Measurements from ENCODE around the gene ERGIC3.

ERGIC3 gene

DNA sequence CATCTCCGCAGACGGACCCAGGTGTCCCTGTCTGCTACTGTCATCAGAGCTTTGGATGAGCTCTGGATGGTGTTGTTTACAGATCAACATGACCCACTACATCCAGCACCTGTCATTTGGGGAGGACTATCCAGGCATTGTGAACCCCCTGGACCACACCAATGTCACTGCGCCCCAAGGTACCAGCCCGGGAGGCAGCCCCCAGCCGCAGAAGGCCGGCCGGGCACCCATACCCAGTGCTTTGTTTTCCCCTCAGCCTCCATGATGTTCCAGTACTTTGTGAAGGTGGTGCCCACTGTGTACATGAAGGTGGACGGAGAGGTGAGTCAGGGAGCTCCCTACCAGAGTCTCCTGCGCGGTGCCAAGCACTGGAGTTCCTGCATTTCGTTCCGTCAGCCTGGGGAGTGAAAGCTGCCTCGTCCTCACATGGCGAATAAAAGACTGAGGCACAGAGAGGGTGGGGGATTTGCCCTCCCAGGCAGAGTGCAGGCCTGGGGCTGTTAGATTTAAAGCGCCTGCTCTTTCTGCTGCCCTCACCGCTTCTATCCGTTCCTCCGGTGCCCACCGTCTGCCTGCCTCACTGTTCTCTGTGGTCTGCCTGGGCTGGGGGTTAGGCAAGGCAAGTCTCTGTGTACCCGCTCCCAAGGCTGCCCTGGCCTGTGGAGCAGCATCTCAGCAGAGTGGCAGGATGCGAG is 14.2 kb downstream of the ERGIC3 start (continued):
- TF ChIP-seq, protein P1, sequence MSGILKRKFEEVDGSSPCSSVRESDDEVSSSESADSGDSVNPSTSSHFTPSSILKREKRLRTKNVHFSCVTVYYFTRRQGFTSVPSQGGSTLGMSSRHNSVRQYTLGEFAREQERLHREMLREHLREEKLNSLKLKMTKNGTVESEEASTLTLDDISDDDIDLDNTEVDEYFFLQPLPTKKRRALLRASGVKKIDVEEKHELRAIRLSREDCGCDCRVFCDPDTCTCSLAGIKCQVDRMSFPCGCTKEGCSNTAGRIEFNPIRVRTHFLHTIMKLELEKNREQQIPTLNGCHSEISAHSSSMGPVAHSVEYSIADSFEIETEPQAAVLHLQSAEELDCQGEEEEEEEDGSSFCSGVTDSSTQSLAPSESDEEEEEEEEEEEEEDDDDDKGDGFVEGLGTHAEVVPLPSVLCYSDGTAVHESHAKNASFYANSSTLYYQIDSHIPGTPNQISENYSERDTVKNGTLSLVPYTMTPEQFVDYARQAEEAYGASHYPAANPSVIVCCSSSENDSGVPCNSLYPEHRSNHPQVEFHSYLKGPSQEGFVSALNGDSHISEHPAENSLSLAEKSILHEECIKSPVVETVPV (CRISPR knock-in tag; IDR thresholded peaks at IDR 0.05), result no peak
- TF ChIP-seq GLIS3 (CRISPR knock-in tag; IDR thresholded peaks at IDR 0.05), result no peak
- TF ChIP-seq ZFP30 (CRISPR knock-in tag; IDR thresholded peaks at IDR 0.05), result no peak
- TF ChIP-seq CSDC2 (CRISPR knock-in tag; IDR thresholded peaks at IDR 0.05), result no peak
- TF ChIP-seq, protein P2, sequence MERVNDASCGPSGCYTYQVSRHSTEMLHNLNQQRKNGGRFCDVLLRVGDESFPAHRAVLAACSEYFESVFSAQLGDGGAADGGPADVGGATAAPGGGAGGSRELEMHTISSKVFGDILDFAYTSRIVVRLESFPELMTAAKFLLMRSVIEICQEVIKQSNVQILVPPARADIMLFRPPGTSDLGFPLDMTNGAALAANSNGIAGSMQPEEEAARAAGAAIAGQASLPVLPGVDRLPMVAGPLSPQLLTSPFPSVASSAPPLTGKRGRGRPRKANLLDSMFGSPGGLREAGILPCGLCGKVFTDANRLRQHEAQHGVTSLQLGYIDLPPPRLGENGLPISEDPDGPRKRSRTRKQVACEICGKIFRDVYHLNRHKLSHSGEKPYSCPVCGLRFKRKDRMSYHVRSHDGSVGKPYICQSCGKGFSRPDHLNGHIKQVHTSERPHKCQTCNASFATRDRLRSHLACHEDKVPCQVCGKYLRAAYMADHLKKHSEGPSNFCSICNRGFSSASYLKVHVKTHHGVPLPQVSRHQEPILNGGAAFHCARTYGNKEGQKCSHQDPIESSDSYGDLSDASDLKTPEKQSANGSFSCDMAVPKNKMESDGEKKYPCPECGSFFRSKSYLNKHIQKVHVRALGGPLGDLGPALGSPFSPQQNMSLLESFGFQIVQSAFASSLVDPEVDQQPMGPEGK (CRISPR knock-in tag; IDR thresholded peaks at IDR 0.05; ENCODE audit: borderline replicate concordance), result no peak

DNA sequence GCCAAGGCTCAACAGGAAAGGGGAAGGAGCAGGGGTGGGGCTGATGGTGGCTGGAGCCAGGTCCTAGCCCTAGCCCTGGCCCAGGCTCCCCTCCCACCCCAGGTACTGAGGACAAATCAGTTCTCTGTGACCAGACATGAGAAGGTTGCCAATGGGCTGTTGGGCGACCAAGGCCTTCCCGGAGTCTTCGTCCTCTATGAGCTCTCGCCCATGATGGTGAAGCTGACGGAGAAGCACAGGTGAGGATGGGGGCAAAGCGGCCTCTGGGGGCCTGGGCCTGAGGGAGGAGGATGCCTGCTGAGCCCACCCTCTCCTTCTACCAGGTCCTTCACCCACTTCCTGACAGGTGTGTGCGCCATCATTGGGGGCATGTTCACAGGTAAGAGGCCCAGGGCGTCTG is 15.0 kb downstream of the ERGIC3 start:
- no peak for ATAC-seq
- TF ChIP-seq, protein P2 (CRISPR knock-in tag; IDR thresholded peaks at IDR 0.05; ENCODE audit: borderline replicate concordance), result no peak
- TF ChIP-seq TCF4 (CRISPR knock-in tag; IDR thresholded peaks at IDR 0.05; ENCODE audit: borderline replicate concordance), result no peak
- TF ChIP-seq ISL1 (CRISPR knock-in tag; IDR thresholded peaks at IDR 0.05), result no peak
- TF ChIP-seq, protein P3, sequence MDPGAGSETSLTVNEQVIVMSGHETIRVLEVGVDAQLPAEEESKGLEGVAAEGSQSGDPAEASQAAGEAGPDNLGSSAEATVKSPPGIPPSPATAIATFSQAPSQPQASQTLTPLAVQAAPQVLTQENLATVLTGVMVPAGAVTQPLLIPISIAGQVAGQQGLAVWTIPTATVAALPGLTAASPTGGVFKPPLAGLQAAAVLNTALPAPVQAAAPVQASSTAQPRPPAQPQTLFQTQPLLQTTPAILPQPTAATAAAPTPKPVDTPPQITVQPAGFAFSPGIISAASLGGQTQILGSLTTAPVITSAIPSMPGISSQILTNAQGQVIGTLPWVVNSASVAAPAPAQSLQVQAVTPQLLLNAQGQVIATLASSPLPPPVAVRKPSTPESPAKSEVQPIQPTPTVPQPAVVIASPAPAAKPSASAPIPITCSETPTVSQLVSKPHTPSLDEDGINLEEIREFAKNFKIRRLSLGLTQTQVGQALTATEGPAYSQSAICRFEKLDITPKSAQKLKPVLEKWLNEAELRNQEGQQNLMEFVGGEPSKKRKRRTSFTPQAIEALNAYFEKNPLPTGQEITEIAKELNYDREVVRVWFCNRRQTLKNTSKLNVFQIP (CRISPR knock-in tag; IDR thresholded peaks at IDR 0.05; ENCODE audit: borderline replicate concordance, low read depth), result no peak
- TF ChIP-seq CSDC2 (CRISPR knock-in tag; IDR thresholded peaks at IDR 0.05), result no peak
- TF ChIP-seq, protein P4, sequence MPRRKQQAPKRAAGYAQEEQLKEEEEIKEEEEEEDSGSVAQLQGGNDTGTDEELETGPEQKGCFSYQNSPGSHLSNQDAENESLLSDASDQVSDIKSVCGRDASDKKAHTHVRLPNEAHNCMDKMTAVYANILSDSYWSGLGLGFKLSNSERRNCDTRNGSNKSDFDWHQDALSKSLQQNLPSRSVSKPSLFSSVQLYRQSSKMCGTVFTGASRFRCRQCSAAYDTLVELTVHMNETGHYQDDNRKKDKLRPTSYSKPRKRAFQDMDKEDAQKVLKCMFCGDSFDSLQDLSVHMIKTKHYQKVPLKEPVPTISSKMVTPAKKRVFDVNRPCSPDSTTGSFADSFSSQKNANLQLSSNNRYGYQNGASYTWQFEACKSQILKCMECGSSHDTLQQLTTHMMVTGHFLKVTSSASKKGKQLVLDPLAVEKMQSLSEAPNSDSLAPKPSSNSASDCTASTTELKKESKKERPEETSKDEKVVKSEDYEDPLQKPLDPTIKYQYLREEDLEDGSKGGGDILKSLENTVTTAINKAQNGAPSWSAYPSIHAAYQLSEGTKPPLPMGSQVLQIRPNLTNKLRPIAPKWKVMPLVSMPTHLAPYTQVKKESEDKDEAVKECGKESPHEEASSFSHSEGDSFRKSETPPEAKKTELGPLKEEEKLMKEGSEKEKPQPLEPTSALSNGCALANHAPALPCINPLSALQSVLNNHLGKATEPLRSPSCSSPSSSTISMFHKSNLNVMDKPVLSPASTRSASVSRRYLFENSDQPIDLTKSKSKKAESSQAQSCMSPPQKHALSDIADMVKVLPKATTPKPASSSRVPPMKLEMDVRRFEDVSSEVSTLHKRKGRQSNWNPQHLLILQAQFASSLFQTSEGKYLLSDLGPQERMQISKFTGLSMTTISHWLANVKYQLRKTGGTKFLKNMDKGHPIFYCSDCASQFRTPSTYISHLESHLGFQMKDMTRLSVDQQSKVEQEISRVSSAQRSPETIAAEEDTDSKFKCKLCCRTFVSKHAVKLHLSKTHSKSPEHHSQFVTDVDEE (CRISPR knock-in tag; IDR thresholded peaks at IDR 0.05), result no peak
- TF ChIP-seq, protein P5, sequence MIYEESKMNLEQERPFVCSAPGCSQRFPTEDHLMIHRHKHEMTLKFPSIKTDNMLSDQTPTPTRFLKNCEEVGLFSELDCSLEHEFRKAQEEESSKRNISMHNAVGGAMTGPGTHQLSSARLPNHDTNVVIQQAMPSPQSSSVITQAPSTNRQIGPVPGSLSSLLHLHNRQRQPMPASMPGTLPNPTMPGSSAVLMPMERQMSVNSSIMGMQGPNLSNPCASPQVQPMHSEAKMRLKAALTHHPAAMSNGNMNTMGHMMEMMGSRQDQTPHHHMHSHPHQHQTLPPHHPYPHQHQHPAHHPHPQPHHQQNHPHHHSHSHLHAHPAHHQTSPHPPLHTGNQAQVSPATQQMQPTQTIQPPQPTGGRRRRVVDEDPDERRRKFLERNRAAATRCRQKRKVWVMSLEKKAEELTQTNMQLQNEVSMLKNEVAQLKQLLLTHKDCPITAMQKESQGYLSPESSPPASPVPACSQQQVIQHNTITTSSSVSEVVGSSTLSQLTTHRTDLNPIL (CRISPR knock-in tag; IDR thresholded peaks at IDR 0.05; ENCODE audit: low read depth), result no peak

DNA sequence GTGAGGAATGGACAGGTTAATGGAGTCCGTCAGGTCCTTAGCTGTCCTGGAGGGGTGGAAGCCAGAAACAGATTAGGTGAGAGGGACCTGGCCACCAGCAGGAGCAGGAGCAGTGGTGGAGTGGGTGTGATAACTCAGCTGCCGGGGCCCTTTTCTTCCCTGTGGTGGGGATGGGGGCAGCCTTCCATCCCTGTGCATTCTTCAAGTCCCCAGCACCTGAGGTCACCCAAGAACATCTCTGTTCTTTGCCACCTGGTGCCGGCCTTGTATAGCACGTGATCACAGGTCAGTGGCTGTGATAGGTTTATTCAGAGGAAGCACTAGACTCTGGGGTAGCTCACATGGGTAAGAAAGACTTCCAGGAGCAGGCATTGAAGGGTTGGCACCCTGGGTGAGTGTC is 16.6 kb downstream of the ERGIC3 start:
- ATAC-seq, result no peak
- TF ChIP-seq, protein P3 (CRISPR knock-in tag; IDR thresholded peaks at IDR 0.05; ENCODE audit: borderline replicate concordance, low read depth), result no peak
- TF ChIP-seq PPARA (CRISPR knock-in tag; IDR thresholded peaks at IDR 0.05; ENCODE audit: borderline replicate concordance), result no peak
- TF ChIP-seq ESRRG (CRISPR knock-in tag; IDR thresholded peaks at IDR 0.05), result no peak
- TF ChIP-seq, protein P2 (CRISPR knock-in tag; IDR thresholded peaks at IDR 0.05; ENCODE audit: borderline replicate concordance), result no peak
- TF ChIP-seq TCF4 (CRISPR knock-in tag; IDR thresholded peaks at IDR 0.05; ENCODE audit: borderline replicate concordance), result no peak
- TF ChIP-seq GLIS3 (CRISPR knock-in tag; IDR thresholded peaks at IDR 0.05), result no peak
- TF ChIP-seq ZNF70 (CRISPR knock-in tag; IDR thresholded peaks at IDR 0.05), result no peak
- TF ChIP-seq ZNF8 (CRISPR knock-in tag; IDR thresholded peaks at IDR 0.05), result no peak
- TF ChIP-seq, protein P5 (CRISPR knock-in tag; IDR thresholded peaks at IDR 0.05; ENCODE audit: low read depth), result no peak
- TF ChIP-seq ISL1 (CRISPR knock-in tag; IDR thresholded peaks at IDR 0.05), result no peak
- TF ChIP-seq ZC3H10 (CRISPR knock-in tag; IDR thresholded peaks at IDR 0.05), result no peak
- no peak for TF ChIP-seq ZFP30 (CRISPR knock-in tag; IDR thresholded peaks at IDR 0.05)
- TF ChIP-seq ZFP3 (CRISPR knock-in tag; IDR thresholded peaks at IDR 0.05), result no peak
